ENCODE results near the gene GALT.

The GALT gene

GRCh38 chr9:34646211-34647083 lies at the start of gene GALT:
Gene GALT, plus strand, starts transcription at chr9:34646675. Its CDS starts 30 bp downstream, at chr9:34646705.
- Mint-ChIP-seq H3K9me3 (no peaks in the 10 kb centered on the region), H3K4me3 (peak within 1 kb of the TSS; percentile 91), H3K27ac (peak within 1 kb of the TSS; percentile 81), H3K4me1 (ENCODE audit: low read depth) (peaks cover 25% of the 10 kb centered on the region), H3K27me3 (ENCODE audit: low read depth) (no peaks in the 10 kb centered on the region), H3K36me3 (ENCODE audit: low read depth) (peaks cover 31% of the 10 kb centered on the region)

- Mint-ChIP-seq H3K4me3 (no peak overlapping the region), H3K4me1 (ENCODE audit: low read depth) (no peaks in the 10 kb centered on the region), H3K27me3 (ENCODE audit: low read depth) (peaks cover 27% of the 10 kb centered on the region), H3K27ac (no peak overlapping the region), H3K9me3 (no peaks in the 10 kb centered on the region), H3K36me3 (ENCODE audit: low read depth) (no peaks in the 10 kb centered on the region)
These were observed 46.9 kb upstream of the GALT start for GRCh38 chr9:34599546-34599945.

- H3K9me3 Mint-ChIP-seq, result no peaks in the 10 kb centered on the region
- peaks cover 30% of the 10 kb centered on the region for H3K27me3 Mint-ChIP-seq (ENCODE audit: low read depth)
- no peaks in the 10 kb centered on the region for H3K36me3 Mint-ChIP-seq (ENCODE audit: low read depth)
- H3K4me3 Mint-ChIP-seq, result no peak overlapping the region
- H3K4me1 Mint-ChIP-seq (ENCODE audit: low read depth), result no peaks in the 10 kb centered on the region
- no peak overlapping the region for H3K27ac Mint-ChIP-seq
These were observed 45.6 kb upstream of the GALT start for GRCh38 chr9:34600908-34601307.

- no peaks in the 10 kb centered on the region for H3K4me1 Mint-ChIP-seq (ENCODE audit: low read depth)
- H3K36me3 Mint-ChIP-seq (ENCODE audit: low read depth), result no peaks in the 10 kb centered on the region
- peaks cover 25% of the 10 kb centered on the region for H3K27me3 Mint-ChIP-seq (ENCODE audit: low read depth)
- H3K27ac Mint-ChIP-seq, result no peak overlapping the region
- H3K9me3 Mint-ChIP-seq, result no peaks in the 10 kb centered on the region
- H3K4me3 Mint-ChIP-seq, result no peak overlapping the region
These were observed 44.4 kb upstream of the GALT start for GRCh38 chr9:34601937-34602573.

GRCh38 chr9:34603610-34604231 lies 42.8 kb upstream of the GALT start:
- H3K4me3 Mint-ChIP-seq, result no peak overlapping the region
- peaks cover 25% of the 10 kb centered on the region for H3K27me3 Mint-ChIP-seq (ENCODE audit: low read depth)
- no peak overlapping the region for H3K27ac Mint-ChIP-seq
- no peaks in the 10 kb centered on the region for H3K9me3 Mint-ChIP-seq
- no peaks in the 10 kb centered on the region for H3K36me3 Mint-ChIP-seq (ENCODE audit: low read depth)
- H3K4me1 Mint-ChIP-seq (ENCODE audit: low read depth), result no peaks in the 10 kb centered on the region

GRCh38 chr9:34606190-34606589 lies 40.3 kb upstream of the GALT start:
- Mint-ChIP-seq H3K9me3 (no peaks in the 10 kb centered on the region), H3K27me3 (ENCODE audit: low read depth) (peaks cover 21% of the 10 kb centered on the region), H3K36me3 (ENCODE audit: low read depth) (no peaks in the 10 kb centered on the region), H3K27ac (no peak overlapping the region), H3K4me3 (no peak overlapping the region), H3K4me1 (ENCODE audit: low read depth) (peaks cover under 1% of the 10 kb centered on the region)

GRCh38 chr9:34606905-34607304 lies 39.6 kb upstream of the GALT start:
- Mint-ChIP-seq H3K27me3 (ENCODE audit: low read depth) (peaks cover 14% of the 10 kb centered on the region), H3K36me3 (ENCODE audit: low read depth) (no peaks in the 10 kb centered on the region), H3K9me3 (no peaks in the 10 kb centered on the region), H3K4me3 (no peak overlapping the region), H3K4me1 (ENCODE audit: low read depth) (peaks cover 6% of the 10 kb centered on the region), H3K27ac (no peak overlapping the region)

- H3K4me3 Mint-ChIP-seq, result no peak overlapping the region
- H3K4me1 Mint-ChIP-seq (ENCODE audit: low read depth), result peaks cover 8% of the 10 kb centered on the region
- peaks cover 14% of the 10 kb centered on the region for H3K27me3 Mint-ChIP-seq (ENCODE audit: low read depth)
- no peak overlapping the region for H3K27ac Mint-ChIP-seq
- no peaks in the 10 kb centered on the region for H3K36me3 Mint-ChIP-seq (ENCODE audit: low read depth)
- H3K9me3 Mint-ChIP-seq, result no peaks in the 10 kb centered on the region
These were observed 39.1 kb upstream of the GALT start for GRCh38 chr9:34607331-34607730.

GRCh38 chr9:34610434-34611206 lies 35.9 kb upstream of the GALT start:
- Mint-ChIP-seq H3K9me3 (no peaks in the 10 kb centered on the region), H3K27ac (no peak overlapping the region), H3K4me1 (ENCODE audit: low read depth) (peaks cover 17% of the 10 kb centered on the region), H3K4me3 (peak overlapping the region; percentile 42), H3K36me3 (ENCODE audit: low read depth) (peaks cover 6% of the 10 kb centered on the region), H3K27me3 (ENCODE audit: low read depth) (no peaks in the 10 kb centered on the region)

GRCh38 chr9:34611251-34611810 lies 35.1 kb upstream of the GALT start:
- Mint-ChIP-seq H3K4me1 (ENCODE audit: low read depth) (peaks cover 17% of the 10 kb centered on the region), H3K4me3 (peak overlapping the region; percentile 92), H3K27me3 (ENCODE audit: low read depth) (no peaks in the 10 kb centered on the region), H3K36me3 (ENCODE audit: low read depth) (peaks cover 8% of the 10 kb centered on the region), H3K9me3 (no peaks in the 10 kb centered on the region), H3K27ac (peak overlapping the region; percentile 91)

GRCh38 chr9:34611811-34612787 lies 34.4 kb upstream of the GALT start, which contains the start of gene RPP25L:
Gene RPP25L, minus strand, starts transcription at chr9:34612097. Its CDS starts 801 bp downstream, at chr9:34611296.
- peak within 1 kb of the TSS; percentile 91 for H3K27ac Mint-ChIP-seq
- H3K4me3 Mint-ChIP-seq, result peak within 1 kb of the TSS; percentile 92
- no peaks in the 10 kb centered on the region for H3K9me3 Mint-ChIP-seq
- no peaks in the 10 kb centered on the region for H3K27me3 Mint-ChIP-seq (ENCODE audit: low read depth)
- H3K36me3 Mint-ChIP-seq (ENCODE audit: low read depth), result peaks cover 14% of the 10 kb centered on the region
- peaks cover 17% of the 10 kb centered on the region for H3K4me1 Mint-ChIP-seq (ENCODE audit: low read depth)

GRCh38 chr9:34612788-34613390 lies 33.6 kb upstream of the GALT start:
- peaks cover 17% of the 10 kb centered on the region for H3K4me1 Mint-ChIP-seq (ENCODE audit: low read depth)
- H3K27ac Mint-ChIP-seq, result peak overlapping the region; percentile 82
- no peaks in the 10 kb centered on the region for H3K9me3 Mint-ChIP-seq
- H3K36me3 Mint-ChIP-seq (ENCODE audit: low read depth), result peaks cover 20% of the 10 kb centered on the region
- H3K4me3 Mint-ChIP-seq, result peak overlapping the region; percentile 92
- H3K27me3 Mint-ChIP-seq (ENCODE audit: low read depth), result no peaks in the 10 kb centered on the region

- no peaks in the 10 kb centered on the region for H3K27me3 Mint-ChIP-seq (ENCODE audit: low read depth)
These were observed 31.3 kb upstream of the GALT start for GRCh38 chr9:34615132-34615531.

More at GRCh38 chr9:34615132-34615531, 31.3 kb upstream of the GALT start:
- H3K4me1 Mint-ChIP-seq (ENCODE audit: low read depth), result peaks cover 26% of the 10 kb centered on the region
- no peaks in the 10 kb centered on the region for H3K9me3 Mint-ChIP-seq
- peaks cover 26% of the 10 kb centered on the region for H3K36me3 Mint-ChIP-seq (ENCODE audit: low read depth)
- no peak overlapping the region for H3K4me3 Mint-ChIP-seq
- H3K27ac Mint-ChIP-seq, result no peak overlapping the region

Data from T-helper 1 cell treated with Interleukin-12 subunit alpha and Interleukin-12 subunit beta and Interleukin-4 antibody, amounts not matched to agents 30 μg/mL and 1 μg/mL, for 36 hours (primary cell).